IMR-90 (cell line): Measurements from ENCODE around the gene HYAL4. TPM values are rescaled to one million over a fixed set of nuclear protein-coding genes. Genes with fewer than 3 reads are reported as not detected.

Source experiments
- ATAC-seq: fragments of 200-7000 bp; cut with Tn5 transposase; 2 replicates; pipeline ENCODE4 v1.9.1; 2020; ENCODE audit warnings: low read depth, mild to moderate bottlenecking, moderate library complexity
- BruUV-seq: library from RNA; stranded (reverse); fragments of 400-500 nt; replicated peaks from 2 replicates; lab custom pipeline; 2021; lab: Mats Ljungman, UMichigan
- CTCF ChIA-PET: fragments of 300-600 bp; formaldehyde crosslinking; extraction: SDS; loops from one replicate; lab custom pipeline; 2021; ENCODE audit warnings: antibody characterized with exemption; lab: Yijun Ruan, JAX
- POLR2A ChIA-PET: fragments of 300-600 bp; sonication (Branson Sonifier 250); formaldehyde crosslinking; loops from one replicate; lab custom pipeline; 2022; ENCODE audit warnings: antibody characterized with exemption; ENCODE audit not compliant: unreplicated experiment; lab: Charles Lee
- DNase-seq: peaks from one replicate; pipeline ENCODE4 v3.0.0; 2013
- H2AFZ ChIP-seq: replicated peaks from 2 replicates; pipeline ENCODE3; 2013; ENCODE audit warnings: low read length, mild to moderate bottlenecking; ENCODE audit not compliant: poor library complexity
- H2AK5ac ChIP-seq: 2 replicates; pipeline ENCODE4 v1.6.1; 2013; ENCODE audit warnings: low read depth, low read length, inconsistent platforms
- H2AK9ac ChIP-seq: replicated peaks from 2 replicates; pipeline ENCODE3; 2013; ENCODE audit warnings: mild to moderate bottlenecking, low read depth, low read length, moderate library complexity; ENCODE audit not compliant: poor library complexity
- H2BK120ac ChIP-seq: 2 replicates; pipeline ENCODE4 v1.6.1; 2013; ENCODE audit warnings: low read depth, low read length, inconsistent platforms
- H2BK15ac ChIP-seq: 3 replicates; pipeline ENCODE4 v1.6.1; 2013; ENCODE audit warnings: low read depth, low read length, inconsistent platforms
- H2BK20ac ChIP-seq: 2 replicates; pipeline ENCODE4 v1.6.1; 2013; ENCODE audit warnings: low read depth, mild to moderate bottlenecking, inconsistent platforms, low read length, moderate library complexity
- H2BK5ac ChIP-seq: 2 replicates; pipeline ENCODE4 v1.6.1; 2013; ENCODE audit warnings: mild to moderate bottlenecking, low read depth, low read length, inconsistent platforms; ENCODE audit not compliant: poor library complexity, severe bottlenecking
- H3K14ac ChIP-seq: replicated peaks from 2 replicates; pipeline ENCODE4 v1.6.1; 2013; ENCODE audit warnings: low read depth, low read length, inconsistent platforms
- H3K18ac ChIP-seq: 2 replicates; pipeline ENCODE4 v1.6.1; 2013; ENCODE audit warnings: low read depth, low read length, control low read depth
- H3K23ac ChIP-seq: 2 replicates; pipeline ENCODE4 v1.6.1; 2013; ENCODE audit warnings: low read depth, low read length, inconsistent platforms
- H3K27ac ChIP-seq: 2 replicates; pipeline ENCODE4 v1.5.1; 2013; ENCODE audit warnings: mild to moderate bottlenecking, control low read depth, low read length; ENCODE audit not compliant: insufficient read depth
- H3K27me3 ChIP-seq: 2 replicates; pipeline ENCODE4 v1.6.1; 2013; ENCODE audit warnings: low read length; ENCODE audit not compliant: control insufficient read depth, insufficient read depth
- H3K36me3 ChIP-seq: 2 replicates; pipeline ENCODE4 v1.6.1; 2013; ENCODE audit warnings: low read length, mixed read lengths; ENCODE audit not compliant: control insufficient read depth, insufficient read depth
- H3K4ac ChIP-seq: 2 replicates; pipeline ENCODE4 v1.6.1; 2013; ENCODE audit warnings: low read depth, low read length, inconsistent platforms
- H3K4me1 ChIP-seq: 2 replicates; pipeline ENCODE4 v1.6.1; 2013; ENCODE audit warnings: low read length, mixed read lengths; ENCODE audit not compliant: control insufficient read depth, insufficient read depth
- H3K4me2 ChIP-seq: 2 replicates; pipeline ENCODE4 v1.6.1; 2013; ENCODE audit warnings: low read depth, mild to moderate bottlenecking, control low read depth, low read length, moderate library complexity
- H3K4me3 ChIP-seq: 2 replicates; pipeline ENCODE4 v1.5.1; 2013; ENCODE audit warnings: low read depth, mild to moderate bottlenecking, control low read depth, low read length, moderate library complexity; ENCODE audit not compliant: insufficient read depth
- H3K56ac ChIP-seq: 2 replicates; pipeline ENCODE4 v1.6.1; 2013; ENCODE audit warnings: low read length, inconsistent platforms; ENCODE audit not compliant: insufficient read depth; ENCODE audit errors: extremely low read depth
- H3K79me1 ChIP-seq, 2 experiments: 2 replicates each; pipeline ENCODE4 v1.6.1; 2013; ENCODE audit warnings: low read length in 2 of 2, inconsistent platforms in 1 of 2, low read depth in 1 of 2
- H3K9ac ChIP-seq: 2 replicates; pipeline ENCODE4 v1.6.1; 2013; ENCODE audit warnings: low read depth, low read length, control low read depth
- H3K9me1 ChIP-seq: 2 replicates; pipeline ENCODE4 v1.6.1; 2013; ENCODE audit warnings: low read length, inconsistent platforms; ENCODE audit not compliant: insufficient read depth
- H3K9me3 ChIP-seq: 2 replicates; pipeline ENCODE4 v1.6.1; 2013; ENCODE audit warnings: low read length; ENCODE audit not compliant: control insufficient read depth, insufficient read depth
- H4K20me1 ChIP-seq: 2 replicates; pipeline ENCODE4 v1.6.1; 2013; ENCODE audit warnings: low read length, inconsistent platforms; ENCODE audit not compliant: insufficient read depth
- H4K5ac ChIP-seq: 2 replicates; pipeline ENCODE4 v1.6.1; 2013; ENCODE audit warnings: mild to moderate bottlenecking, low read depth, low read length, control low read depth
- H4K8ac ChIP-seq, 2 experiments: 2 replicates each; pipeline ENCODE4 v1.6.1; 2013; ENCODE audit warnings: low read depth in 2 of 2, low read length in 2 of 2, control low read depth in 1 of 2, inconsistent platforms in 1 of 2
- H4K91ac ChIP-seq: 2 replicates; pipeline ENCODE4 v1.6.1; 2013; ENCODE audit warnings: low read depth, low read length, inconsistent platforms; ENCODE audit not compliant: insufficient read depth
- MAZ ChIP-seq: IDR thresholded peaks from 2 replicates; pipeline ENCODE4 v1.6.1; 2012; ENCODE audit warnings: low read depth, mild to moderate bottlenecking, low read length, improper control_type of control experiment, moderate library complexity, borderline replicate concordance
- MXI1 ChIP-seq: IDR thresholded peaks from 2 replicates; pipeline ENCODE4 v1.6.1; 2012; ENCODE audit warnings: low read depth, mild to moderate bottlenecking, low read length, moderate library complexity, borderline replicate concordance
- POLR2A ChIP-seq: IDR thresholded peaks from 2 replicates; pipeline ENCODE4 v1.6.1; 2012; ENCODE audit warnings: mild to moderate bottlenecking, low read depth, low read length
- RCOR1 ChIP-seq: IDR thresholded peaks from 2 replicates; pipeline ENCODE4 v1.6.1; 2012; ENCODE audit warnings: mild to moderate bottlenecking, low read length, improper control_type of control experiment; ENCODE audit not compliant: insufficient replicate concordance
- SMC3 ChIP-seq: fragments of 150-350 bp; IDR thresholded peaks from 2 replicates; pipeline ENCODE4 v1.6.1; 2016; ENCODE audit warnings: low read depth, mild to moderate bottlenecking, antibody characterized with exemption, low read length, moderate library complexity
- USF2 ChIP-seq: fragments of 150-350 bp; IDR thresholded peaks from 2 replicates; pipeline ENCODE4 v1.6.1; 2017; ENCODE audit warnings: mild to moderate bottlenecking, antibody characterized with exemption, low read length, low read depth
- WGBS, 2 experiments: methylation state at CpG; one replicate each; pipeline versions ENCODE4 v1.1.5 to v1.1.7; 2013; ENCODE audit warnings: missing lambda C conversion rate in 2 of 2; ENCODE audit not compliant: insufficient read length in 1 of 2; ENCODE audit errors: extremely low coverage in 2 of 2; 5-methylcytosine and 5-hydroxymethylcytosine counted together
- dilution Hi-C: fragments of 300-500 bp; cut with HindIII; formaldehyde crosslinking; loops from one replicate; pipeline ENCODE4 v1.14.3; 2018; ENCODE audit warnings: low sequenced_read_pairs; ENCODE audit not compliant: unreplicated experiment
- in situ Hi-C: fragments of 300-500 bp; cut with MboI; formaldehyde crosslinking; loops from 3 replicates; pipeline ENCODE4 v1.14.3; 2019; ENCODE audit warnings: low sequenced_read_pairs, inconsistent platforms, mixed read lengths
- intact Hi-C: fragments of 100-400 bp; cut with micrococcal nuclease; formaldehyde crosslinking; loops from 2 replicates; pipeline ENCODE4 v1.10.0; 2022
- polyA plus RNA-seq, 3 experiments: library from polyadenylated mRNA; depleted of rRNA; stranded (reverse); fragments of >200 nt; gene quantifications; 2 replicates each; pipeline ENCODE4 v1.2.3, GENCODE V29; 2012; ENCODE audit warnings: low replicate concordance in 1 of 3
- total RNA-seq: library from RNA; depleted of rRNA; stranded (reverse); fragments of >200 nt; gene quantifications from 2 replicates; pipeline ENCODE4 v1.2.3, GENCODE V29; 2012

Gene HYAL4
- total and polyA plus RNA-seq, 2 of the 4 experiments (the other 2 are of a cell fraction): not detected

GRCh38 chr7:123881300-123881699 lies 36.3 kb downstream of the HYAL4 start:
- no peak overlapping the region for H3K9ac ChIP-seq
- H4K20me1 ChIP-seq: no peaks in the 10 kb centered on the region
- DNase-seq (no peak), ATAC-seq (no peak)
- no peaks in the 10 kb centered on the region for H3K9me3 ChIP-seq
- dilution Hi-C loops (no loop called here), intact Hi-C loops (no loop called here), in situ Hi-C loops (no loop called here)
- no peak overlapping the region for H2BK20ac ChIP-seq
- H3K79me1 ChIP-seq: no peaks in the 10 kb centered on the region
- WGBS, 2 experiments: no CpG with 5 or more reads among the region's 2 CpGs
- H3K9me1 ChIP-seq: no peaks in the 10 kb centered on the region
- BruUV-seq: no TSS peak
- no peak overlapping the region for H3K56ac ChIP-seq
- ChIA-PET POLR2A (no interaction called here), CTCF (interaction anchor here (0.6 kb wide), 1 partner anchor 327 kb away, joined by 3 read pairs; no protein-coding TSS in a partner anchor)
- H2AK5ac ChIP-seq: no peak overlapping the region
- no peaks in the 10 kb centered on the region for H3K36me3 ChIP-seq
- H4K5ac ChIP-seq: no peak overlapping the region
- no peak overlapping the region for H4K91ac ChIP-seq
- no peak overlapping the region for H2BK120ac ChIP-seq
- H3K27me3 ChIP-seq: no peaks in the 10 kb centered on the region
- TF ChIP-seq SMC3: no peak
- TF ChIP-seq USF2: no peak
- no peak for TF ChIP-seq MXI1
- no peak for TF ChIP-seq POLR2A
- TF ChIP-seq MAZ: no peak
- no peak for TF ChIP-seq RCOR1
- H3K27ac ChIP-seq: no peak overlapping the region
- H2AFZ ChIP-seq: no peak overlapping the region
- no peak overlapping the region for H2BK15ac ChIP-seq
- H3K14ac ChIP-seq: no peak overlapping the region
- no peak overlapping the region for H2AK9ac ChIP-seq
- H3K4me1 ChIP-seq: no peaks in the 10 kb centered on the region
- H3K18ac ChIP-seq: no peak overlapping the region
- no peak overlapping the region for H2BK5ac ChIP-seq
- H3K4me3 ChIP-seq: no peak overlapping the region
- no peak overlapping the region for H4K8ac ChIP-seq
- no peak overlapping the region for H3K4ac ChIP-seq
- H3K4me2 ChIP-seq: no peak overlapping the region
- H3K23ac ChIP-seq: no peak overlapping the region
